ENCODE data around the gene THAP4. TPM values are rescaled to one million over a fixed set of nuclear protein-coding genes. Genes with fewer than 3 reads are reported as not detected.

The THAP4 gene
- total and polyA plus RNA-seq, 2 of the 13 experiments (the other 11 are each of a cell fraction or from before 2014, with no cell fraction given) = 59.7 to 75.7 TPM

- peak; percentile 90; the same call in 1 of the 2 replicates for TF ChIP-seq HMGXB3 (CRISPR knock-in tag; IDR thresholded peaks at IDR 0.05; ENCODE audit: borderline replicate concordance)
- TF ChIP-seq KMT2A (CRISPR knock-in tag; IDR thresholded peaks at IDR 0.05) = peak; percentile 98
- no peak for TF ChIP-seq CEBPZ (IDR thresholded peaks at IDR 0.05; ENCODE audit: low read length)
- no peak for TF ChIP-seq ZNF646 (CRISPR knock-in tag; IDR thresholded peaks at IDR 0.05)
- no peak for TF ChIP-seq GLI4 (CRISPR knock-in tag; IDR thresholded peaks at IDR 0.05; ENCODE audit: borderline replicate concordance)
- 0 out of 2 replicates have a peak, but pooled peaks have one; percentile 76 for TF ChIP-seq MAF1 (CRISPR knock-in tag; IDR thresholded peaks at IDR 0.05; ENCODE audit: borderline replicate concordance)
- TF ChIP-seq NCOA1 (CRISPR knock-in tag; IDR thresholded peaks at IDR 0.05) = no peak
- peak; percentile 5 for TF ChIP-seq ZBTB43 (CRISPR knock-in tag; conservative IDR thresholded peaks at IDR 0.05)
- TF ChIP-seq ZNF556 (CRISPR knock-in tag; IDR thresholded peaks at IDR 0.05; ENCODE audit: borderline replicate concordance) = peak; percentile 93; the same call in 1 of the 2 replicates
- TF ChIP-seq ZSCAN31 (CRISPR knock-in tag; IDR thresholded peaks at IDR 0.05; ENCODE audit: low read depth) = peak; percentile 96
- TF ChIP-seq RCOR2 (CRISPR knock-in tag; IDR thresholded peaks at IDR 0.05) = 0 out of 2 replicates have a peak, but pooled peaks have one; percentile 41
- TF ChIP-seq WIZ (CRISPR knock-in tag; IDR thresholded peaks at IDR 0.05) = no peak; the same call in 1 of the 2 replicates
Observed at GRCh38 chr2:241637018-241637794, at the start of gene THAP4, which contains the start of gene ATG4B (continued).
